ENCODE measurements around the gene CFHR4. TPM values are rescaled to one million over a fixed set of nuclear protein-coding genes. Genes with fewer than 3 reads are reported as not detected.
"Not testable (repeated sequence)": the region's sequence is repeated elsewhere in the genome, so short reads cannot be mapped to it uniquely, and the experiment has no call there.

The CFHR4 gene
- total RNA-seq, 3 donors from 2014 or later (not counting 1 experiment from before 2014, with no cell fraction given): not detected

DNA sequence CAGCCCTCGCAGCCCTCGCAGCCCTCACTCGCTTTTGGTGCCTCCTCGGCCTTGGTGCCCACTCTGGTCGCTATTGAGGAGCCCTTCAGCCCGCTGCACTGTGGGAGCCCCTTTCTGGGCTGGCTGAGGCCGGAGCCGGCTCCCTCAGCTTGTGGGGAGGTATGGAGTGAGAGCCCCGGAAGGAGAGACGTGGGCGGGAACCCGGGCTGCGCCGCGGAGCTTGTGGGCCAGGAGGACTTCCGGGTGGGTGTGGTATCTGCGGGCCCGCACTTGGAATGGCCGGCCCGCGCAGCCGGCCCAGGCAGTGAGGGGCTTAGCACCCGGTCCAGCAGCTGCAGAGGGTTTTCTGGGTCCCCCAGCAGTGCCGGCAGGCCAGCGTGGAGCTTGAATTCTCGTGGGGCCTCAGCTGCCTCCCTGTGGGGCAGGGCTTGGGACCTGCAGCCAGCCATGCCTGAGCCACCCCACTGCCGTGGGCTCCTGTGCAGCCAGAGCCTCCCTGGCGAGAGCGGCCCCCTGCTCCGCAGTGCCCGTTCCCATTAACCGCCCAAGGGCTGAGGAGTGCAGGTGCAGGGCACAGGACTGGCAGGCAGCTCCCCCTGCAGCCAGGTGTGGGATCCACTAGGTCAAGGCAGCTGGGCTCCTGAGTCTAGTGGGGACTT lies 45.8 kb downstream of the CFHR4 start:
- Histone ChIP-seq H3K36me3 (ENCODE audit: control insufficient read depth, insufficient read depth, low read length) (no peaks in the 10 kb centered on the region), H3K9me3 (ENCODE audit: control insufficient read depth, insufficient read depth, low read length) (no peaks in the 10 kb centered on the region), H3K4me3 (ENCODE audit: low read length) (no peak overlapping the region), H3K4me1 (ENCODE audit: control insufficient read depth, insufficient read depth, low read length) (no peaks in the 10 kb centered on the region), H3K27ac (ENCODE audit: low read length) (no peak overlapping the region), H3K27me3 (ENCODE audit: control insufficient read depth, insufficient read depth, low read length) (no peaks in the 10 kb centered on the region)
- Mint-ChIP-seq H3K27ac (no peak overlapping the region), H3K9me3 (peaks cover 4 to 5% of the 10 kb centered on the region in 2 donors), H3K4me1 (no peaks in the 10 kb centered on the region), H3K4me3 (no peak overlapping the region), H3K27me3 (ENCODE audit: low read depth in 2 of 2) (no peaks in the 10 kb centered on the region), H3K36me3 (no peaks in the 10 kb centered on the region)
- intact Hi-C loops (cut with micrococcal nuclease): no loop called here
- TF ChIP-seq, protein P1, sequence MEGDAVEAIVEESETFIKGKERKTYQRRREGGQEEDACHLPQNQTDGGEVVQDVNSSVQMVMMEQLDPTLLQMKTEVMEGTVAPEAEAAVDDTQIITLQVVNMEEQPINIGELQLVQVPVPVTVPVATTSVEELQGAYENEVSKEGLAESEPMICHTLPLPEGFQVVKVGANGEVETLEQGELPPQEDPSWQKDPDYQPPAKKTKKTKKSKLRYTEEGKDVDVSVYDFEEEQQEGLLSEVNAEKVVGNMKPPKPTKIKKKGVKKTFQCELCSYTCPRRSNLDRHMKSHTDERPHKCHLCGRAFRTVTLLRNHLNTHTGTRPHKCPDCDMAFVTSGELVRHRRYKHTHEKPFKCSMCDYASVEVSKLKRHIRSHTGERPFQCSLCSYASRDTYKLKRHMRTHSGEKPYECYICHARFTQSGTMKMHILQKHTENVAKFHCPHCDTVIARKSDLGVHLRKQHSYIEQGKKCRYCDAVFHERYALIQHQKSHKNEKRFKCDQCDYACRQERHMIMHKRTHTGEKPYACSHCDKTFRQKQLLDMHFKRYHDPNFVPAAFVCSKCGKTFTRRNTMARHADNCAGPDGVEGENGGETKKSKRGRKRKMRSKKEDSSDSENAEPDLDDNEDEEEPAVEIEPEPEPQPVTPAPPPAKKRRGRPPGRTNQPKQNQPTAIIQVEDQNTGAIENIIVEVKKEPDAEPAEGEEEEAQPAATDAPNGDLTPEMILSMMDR (IDR thresholded peaks at IDR 0.05): no peak
- ATAC-seq: no peak
- no peak for DNase-seq
- WGBS (ENCODE audit: insufficient coverage): 93% methylated on average over 32 of the region's 32 CpGs

GRCh38 chr1:196941474-196941873 lies 53.6 kb downstream of the CFHR4 start:
- H3K9me3 ChIP-seq (ENCODE audit: control insufficient read depth, insufficient read depth, low read length); H3K27me3 Mint-ChIP-seq (ENCODE audit: low read depth in 2 of 2); H3K36me3 ChIP-seq (ENCODE audit: control insufficient read depth, insufficient read depth, low read length); H3K4me3 ChIP-seq (ENCODE audit: low read length); H3K27ac ChIP-seq (ENCODE audit: low read length); H3K27me3 ChIP-seq (ENCODE audit: control insufficient read depth, insufficient read depth, low read length); H3K36me3 Mint-ChIP-seq; H3K27ac Mint-ChIP-seq; DNase-seq; ATAC-seq; H3K4me1 ChIP-seq (ENCODE audit: control insufficient read depth, insufficient read depth, low read length); H3K4me1 Mint-ChIP-seq; H3K4me3 Mint-ChIP-seq: not testable (repeated sequence)
- intact Hi-C loops (cut with micrococcal nuclease): loop anchor here (10.0 kb wide), 1 partner anchor 117 kb away; no protein-coding TSS in a partner anchor
- 82% methylated on average over 6 of the region's 6 CpGs for WGBS (ENCODE audit: insufficient coverage)
- H3K9me3 Mint-ChIP-seq: peaks cover 6 to 15% of the 10 kb centered on the region in 2 donors

GRCh38 chr1:196943568-196943967 lies 55.7 kb downstream of the CFHR4 start, which contains the start of gene CFHR2:
TSS of gene CFHR2 (plus strand) at chr1:196943738. CDS start at chr1:196943881, 143 bp downstream.
- DNase-seq; H3K27me3 Mint-ChIP-seq (ENCODE audit: low read depth in 2 of 2); H3K9me3 ChIP-seq (ENCODE audit: control insufficient read depth, insufficient read depth, low read length); H3K4me1 ChIP-seq (ENCODE audit: control insufficient read depth, insufficient read depth, low read length); ATAC-seq; H3K36me3 Mint-ChIP-seq; H3K4me3 Mint-ChIP-seq; H3K27me3 ChIP-seq (ENCODE audit: control insufficient read depth, insufficient read depth, low read length); H3K27ac Mint-ChIP-seq; H3K36me3 ChIP-seq (ENCODE audit: control insufficient read depth, insufficient read depth, low read length); H3K27ac ChIP-seq (ENCODE audit: low read length); H3K4me1 Mint-ChIP-seq; H3K4me3 ChIP-seq (ENCODE audit: low read length): not testable (repeated sequence)
- H3K9me3 Mint-ChIP-seq: peaks cover 6 to 15% of the 10 kb centered on the region in 2 donors
- WGBS (ENCODE audit: insufficient coverage): no CpG with 5 or more reads among the region's 1 CpG
- intact Hi-C loops (cut with micrococcal nuclease): loop anchor here (10.0 kb wide), 1 partner anchor 119 kb away; no protein-coding TSS in a partner anchor

DNA sequence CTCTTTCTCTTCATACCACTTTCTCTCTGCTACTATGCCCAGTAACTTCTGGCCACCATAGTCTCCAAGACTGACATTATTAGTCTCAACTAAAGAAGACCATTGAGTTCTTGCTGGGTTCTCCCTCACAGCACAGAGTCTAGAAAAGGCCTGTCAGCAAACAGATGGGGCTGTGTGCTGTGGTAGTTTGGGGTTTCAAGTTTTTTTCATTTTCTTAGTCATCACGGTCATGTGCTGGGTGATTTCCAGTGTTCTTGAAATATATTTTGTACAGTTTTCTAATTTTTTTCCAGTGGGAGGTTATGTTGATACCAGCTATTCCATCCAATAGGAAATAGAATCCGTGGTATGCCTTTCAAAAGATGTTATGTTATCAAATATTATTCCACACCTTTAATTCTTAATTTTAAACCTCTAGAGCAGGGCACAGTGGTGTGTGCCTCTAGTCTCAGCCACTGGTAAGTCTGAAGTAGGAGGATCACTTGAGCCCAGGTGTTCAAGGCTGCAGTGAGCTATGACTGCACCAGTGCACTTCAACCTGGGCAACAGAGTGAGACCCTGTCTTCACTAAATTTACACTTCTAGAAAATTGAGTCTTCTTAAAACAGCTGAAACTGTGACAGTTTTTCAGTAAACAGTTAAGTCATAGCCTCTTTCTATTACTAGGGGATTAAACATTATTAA lies 64.0 kb downstream of the CFHR4 start:
- no peaks in the 10 kb centered on the region for H3K36me3 ChIP-seq (ENCODE audit: control insufficient read depth, insufficient read depth, low read length)
- WGBS (ENCODE audit: insufficient coverage): 86% methylated on average over 1 of the region's 2 CpGs
- Mint-ChIP-seq H3K9me3 (peaks cover 3 to 6% of the 10 kb centered on the region in 2 donors), H3K27me3 (ENCODE audit: low read depth in 2 of 2) (no peaks in the 10 kb centered on the region), H3K4me1 (no peaks in the 10 kb centered on the region), H3K36me3 (no peaks in the 10 kb centered on the region), H3K27ac (no peak overlapping the region), H3K4me3 (no peak overlapping the region)
- intact Hi-C loops (cut with micrococcal nuclease): no loop called here
- ATAC-seq (no peak), DNase-seq (no peak)
- no peak overlapping the region for H3K27ac ChIP-seq (ENCODE audit: low read length)
- TF ChIP-seq, protein P1 (IDR thresholded peaks at IDR 0.05): no peak
- no peaks in the 10 kb centered on the region for H3K27me3 ChIP-seq (ENCODE audit: control insufficient read depth, insufficient read depth, low read length)
- H3K4me3 ChIP-seq (ENCODE audit: low read length): no peak overlapping the region
- H3K9me3 ChIP-seq (ENCODE audit: control insufficient read depth, insufficient read depth, low read length): no peaks in the 10 kb centered on the region
- no peaks in the 10 kb centered on the region for H3K4me1 ChIP-seq (ENCODE audit: control insufficient read depth, insufficient read depth, low read length)

All from natural killer cell (primary cell).